Hepatocyte (in vitro differentiated cells): Measurements from ENCODE around the gene CAPG.

Experiments used
- CTCF ChIP-seq: fragments of 200-600 bp; sonication (generic); IDR thresholded peaks from 2 replicates; pipeline ENCODE4 v1.5.1; 2016; ENCODE audit warnings: antibody characterized with exemption, mild to moderate bottlenecking; ENCODE audit not compliant: poor library complexity
- EZH2 ChIP-seq: fragments of 200-600 bp; sonication (generic); IDR thresholded peaks from 2 replicates; pipeline ENCODE4 v1.6.1; 2016; ENCODE audit warnings: antibody characterized with exemption, mild to moderate bottlenecking, borderline replicate concordance
- EZH2phosphoT487 ChIP-seq: fragments of 200-600 bp; sonication (generic); IDR thresholded peaks from one replicate; pipeline ENCODE4 v1.6.1; 2018; ENCODE audit warnings: antibody characterized with exemption, mild to moderate bottlenecking, low read depth, moderate library complexity; ENCODE audit not compliant: unreplicated experiment, severe bottlenecking

GRCh38 chr2:85383850-85384249 lies 26.3 kb downstream of the CAPG start:
- no peak for TF ChIP-seq CTCF
- no peak for TF ChIP-seq EZH2
- TF ChIP-seq EZH2phosphoT487: no peak
